ENCODE measurements around the gene PEAK1.

GRCh38 chr15:77162872-77163633 lies 256.9 kb downstream of the PEAK1 start:
- no peak for TF ChIP-seq CTCF (conservative IDR thresholded peaks at IDR 0.05; ENCODE audit: low read length)
- TF ChIP-seq EZH2phosphoT487 (IDR thresholded peaks at IDR 0.05; ENCODE audit: borderline replicate concordance, low read depth, low read length): no peak

Measured in OCI-LY7 (cell line).